Endodermal cell (in vitro differentiated cells): Measurements from ENCODE around the gene DOCK4. TPM values are rescaled to one million over a fixed set of nuclear protein-coding genes. Genes with fewer than 3 reads are reported as not detected.

Experiments used
- DNase-seq: peaks from one replicate; pipeline ENCODE4 v3.0.0-alpha.2; 2017
- H3K27ac ChIP-seq: 2 replicates; pipeline ENCODE4 v1.5.1; 2013; ENCODE audit warnings: mild to moderate bottlenecking, low read depth, low read length, moderate library complexity
- H3K27me3 ChIP-seq: 2 replicates; pipeline ENCODE4 v1.6.1; 2013; ENCODE audit warnings: mild to moderate bottlenecking, low read length, moderate library complexity; ENCODE audit not compliant: insufficient read depth, control insufficient read depth, poor library complexity, severe bottlenecking
- H3K36me3 ChIP-seq: 2 replicates; pipeline ENCODE4 v1.7.0; 2013; ENCODE audit warnings: mild to moderate bottlenecking, low read length, moderate library complexity; ENCODE audit not compliant: control insufficient read depth, insufficient read depth
- H3K4me1 ChIP-seq: one replicate; pipeline ENCODE4 v1.7.0; 2013; ENCODE audit warnings: low read length; ENCODE audit not compliant: control insufficient read depth, insufficient read depth
- H3K4me3 ChIP-seq: 2 replicates; pipeline ENCODE4 v1.5.1; 2013; ENCODE audit warnings: mild to moderate bottlenecking, low read length, moderate library complexity
- H3K9ac ChIP-seq: 2 replicates; pipeline ENCODE4 v1.6.1; 2013; ENCODE audit warnings: mild to moderate bottlenecking, low read length, moderate library complexity; ENCODE audit not compliant: poor library complexity, severe bottlenecking; ENCODE audit errors: extremely low read depth
- H3K9me3 ChIP-seq: 2 replicates; pipeline ENCODE4 v1.6.1; 2013; ENCODE audit warnings: mild to moderate bottlenecking, low read length, moderate library complexity; ENCODE audit not compliant: control insufficient read depth
- H3K27ac Mint-ChIP-seq: 2 replicates; pipeline ENCODE4 v1.8.0; 2020; ENCODE audit warnings: mixed read lengths
- H3K27me3 Mint-ChIP-seq: 2 replicates; pipeline ENCODE4 v1.8.0; 2021; ENCODE audit warnings: mild to moderate bottlenecking, mixed read lengths; ENCODE audit not compliant: insufficient read depth
- H3K36me3 Mint-ChIP-seq: 2 replicates; pipeline ENCODE4 v1.8.0; 2020; ENCODE audit warnings: low read depth, mixed read lengths
- H3K4me1 Mint-ChIP-seq: 2 replicates; pipeline ENCODE4 v1.8.0; 2020; ENCODE audit warnings: mixed read lengths
- H3K4me3 Mint-ChIP-seq: 2 replicates; pipeline ENCODE4 v1.8.0; 2020; ENCODE audit warnings: mild to moderate bottlenecking, moderate library complexity, mixed read lengths
- H3K9me3 Mint-ChIP-seq: 2 replicates; pipeline ENCODE4 v1.8.0; 2020; ENCODE audit warnings: mild to moderate bottlenecking, mixed read lengths
- CTCF ChIP-seq: fragments of 200-600 bp; sonication (generic); conservative IDR thresholded peaks from 2 replicates; pipeline ENCODE4 v1.5.0; 2021; ENCODE audit warnings: antibody characterized with exemption, mild to moderate bottlenecking
- WGBS, 2 experiments: methylation state at CpG; one replicate each; pipeline versions ENCODE4 v1.1.5 to v1.1.7; 2013; ENCODE audit warnings: missing lambda C conversion rate in 2 of 2, mixed read lengths in 1 of 2; ENCODE audit not compliant: insufficient coverage in 1 of 2, insufficient read length in 1 of 2; 5-methylcytosine and 5-hydroxymethylcytosine counted together
- total RNA-seq, 2 donors: library from RNA; stranded (reverse); fragmentation: NEBNext Ultra II Directional in 1 of 2; extraction: Animal tissue kit (Norgen Biotek cat#: 25700) in 1 of 2; gene quantifications; 2 replicates in 1 of 2; 3 replicates in 1 of 2; pipeline ENCODE4 v1.2.1, GENCODE V29; 2021

Gene DOCK4
- total RNA-seq, 2 donors from 2014 or later = 11.2 to 15.3 TPM

- Histone ChIP-seq H3K27me3 (no peaks in the 10 kb centered on the region), H3K9ac (no peak overlapping the region), H3K4me3 (no peak overlapping the region), H3K36me3 (no peaks in the 10 kb centered on the region), H3K4me1 (peaks cover 2% of the 10 kb centered on the region), H3K9me3 (no peaks in the 10 kb centered on the region), H3K27ac (no peak overlapping the region)
- H3K4me1 Mint-ChIP-seq = peaks cover 24% of the 10 kb centered on the region
- H3K27ac Mint-ChIP-seq = peak overlapping the region; percentile 4
- H3K9me3 Mint-ChIP-seq = no peaks in the 10 kb centered on the region
- H3K4me3 Mint-ChIP-seq = no peak overlapping the region
- peaks cover 7% of the 10 kb centered on the region for H3K36me3 Mint-ChIP-seq
- TF ChIP-seq CTCF = no peak
- WGBS, 2 experiments = 75 to 89% methylated on average over 1 to 3 of the region's 3 CpGs
- no peaks in the 10 kb centered on the region for H3K27me3 Mint-ChIP-seq
- DNase-seq = peak; percentile 52
Measured at GRCh38 chr7:111931016-111931517, 275.1 kb downstream of the DOCK4 start.

GRCh38 chr7:111929264-111929663 lies 276.9 kb downstream of the DOCK4 start:
- DNase-seq = no peak
- Mint-ChIP-seq H3K9me3 (no peaks in the 10 kb centered on the region), H3K27me3 (no peaks in the 10 kb centered on the region), H3K4me3 (no peak overlapping the region), H3K36me3 (peaks cover 5% of the 10 kb centered on the region), H3K4me1 (peaks cover 27% of the 10 kb centered on the region), H3K27ac (no peak overlapping the region)
- no peaks in the 10 kb centered on the region for H3K27me3 ChIP-seq
- no peak overlapping the region for H3K9ac ChIP-seq
- no peaks in the 10 kb centered on the region for H3K36me3 ChIP-seq
- no peak overlapping the region for H3K4me3 ChIP-seq
- H3K9me3 ChIP-seq = no peaks in the 10 kb centered on the region
- H3K27ac ChIP-seq = no peak overlapping the region
- peak; percentile 19 for TF ChIP-seq CTCF
- peaks cover 2% of the 10 kb centered on the region for H3K4me1 ChIP-seq

- Mint-ChIP-seq H3K27me3 (no peaks in the 10 kb centered on the region), H3K36me3 (no peaks in the 10 kb centered on the region), H3K9me3 (no peaks in the 10 kb centered on the region), H3K4me3 (no peak overlapping the region), H3K4me1 (peaks cover 27% of the 10 kb centered on the region), H3K27ac (no peak overlapping the region)
- H3K9ac ChIP-seq = no peak overlapping the region
- WGBS, 2 experiments = 88 to 100% methylated on average over 2 to 4 of the region's 4 CpGs
- no peak overlapping the region for H3K4me3 ChIP-seq
- no peak overlapping the region for H3K27ac ChIP-seq
- H3K4me1 ChIP-seq = peaks cover 2% of the 10 kb centered on the region
- TF ChIP-seq CTCF = no peak
- H3K36me3 ChIP-seq = no peaks in the 10 kb centered on the region
- no peaks in the 10 kb centered on the region for H3K9me3 ChIP-seq
- no peak for DNase-seq
- no peaks in the 10 kb centered on the region for H3K27me3 ChIP-seq
Measured at GRCh38 chr7:111927353-111928019, 278.7 kb downstream of the DOCK4 start.
